ENCODE results near the gene WWOX.

Gene WWOX

GRCh38 chr16:78383118-78383517, 283.7 kb downstream of the WWOX start:
- no peak for TF ChIP-seq RARB (CRISPR knock-in tag; IDR thresholded peaks at IDR 0.05)
- no peak for TF ChIP-seq ZNF8 (CRISPR knock-in tag; IDR thresholded peaks at IDR 0.05)
- no peak for TF ChIP-seq CSRNP3 (CRISPR knock-in tag; IDR thresholded peaks at IDR 0.05)
- TF ChIP-seq PPARA (CRISPR knock-in tag; IDR thresholded peaks at IDR 0.05; ENCODE audit: borderline replicate concordance) = no peak
- TF ChIP-seq ZNF70 (CRISPR knock-in tag; IDR thresholded peaks at IDR 0.05) = no peak
- no peak for TF ChIP-seq CREB5 (CRISPR knock-in tag; IDR thresholded peaks at IDR 0.05; ENCODE audit: low read depth)
- no peak for TF ChIP-seq TCF4 (CRISPR knock-in tag; IDR thresholded peaks at IDR 0.05; ENCODE audit: borderline replicate concordance)
- no peak for TF ChIP-seq ZFP3 (CRISPR knock-in tag; IDR thresholded peaks at IDR 0.05)
- no peak for TF ChIP-seq ZFP30 (CRISPR knock-in tag; IDR thresholded peaks at IDR 0.05)
- no peak for TF ChIP-seq OSR1 (CRISPR knock-in tag; IDR thresholded peaks at IDR 0.05)
- TF ChIP-seq TOX (CRISPR knock-in tag; IDR thresholded peaks at IDR 0.05; ENCODE audit: borderline replicate concordance) = no peak
- TF ChIP-seq ISL1 (CRISPR knock-in tag; IDR thresholded peaks at IDR 0.05) = no peak
- TF ChIP-seq SNAI2 (CRISPR knock-in tag; IDR thresholded peaks at IDR 0.05) = no peak
- TF ChIP-seq PATZ1 (CRISPR knock-in tag; IDR thresholded peaks at IDR 0.05; ENCODE audit: borderline replicate concordance) = no peak
- TF ChIP-seq ZC3H10 (CRISPR knock-in tag; IDR thresholded peaks at IDR 0.05) = no peak
- no peak for ATAC-seq

GRCh38 chr16:78385086-78385805, 285.8 kb downstream of the WWOX start:
- no peak for TF ChIP-seq ZNF70 (CRISPR knock-in tag; IDR thresholded peaks at IDR 0.05)
- TF ChIP-seq BACH2 (CRISPR knock-in tag; IDR thresholded peaks at IDR 0.05; ENCODE audit: borderline replicate concordance) = no peak
- TF ChIP-seq OSR1 (CRISPR knock-in tag; IDR thresholded peaks at IDR 0.05) = no peak
- TF ChIP-seq TOX (CRISPR knock-in tag; IDR thresholded peaks at IDR 0.05; ENCODE audit: borderline replicate concordance) = no peak
- no peak for TF ChIP-seq CREB5 (CRISPR knock-in tag; IDR thresholded peaks at IDR 0.05; ENCODE audit: low read depth)
- TF ChIP-seq GLIS3 (CRISPR knock-in tag; IDR thresholded peaks at IDR 0.05) = no peak
- TF ChIP-seq CSDC2 (CRISPR knock-in tag; IDR thresholded peaks at IDR 0.05) = no peak
- TF ChIP-seq PPARA (CRISPR knock-in tag; IDR thresholded peaks at IDR 0.05; ENCODE audit: borderline replicate concordance) = no peak
- no peak for ATAC-seq

GRCh38 chr16:78386557-78387324, 287.3 kb downstream of the WWOX start:
- no peak for ATAC-seq
- TF ChIP-seq RARB (CRISPR knock-in tag; IDR thresholded peaks at IDR 0.05) (no peak), TCF4 (CRISPR knock-in tag; IDR thresholded peaks at IDR 0.05; ENCODE audit: borderline replicate concordance) (no peak), ESRRG (CRISPR knock-in tag; IDR thresholded peaks at IDR 0.05) (no peak), CSRNP3 (CRISPR knock-in tag; IDR thresholded peaks at IDR 0.05) (no peak), SNAI2 (CRISPR knock-in tag; IDR thresholded peaks at IDR 0.05) (no peak), BACH2 (CRISPR knock-in tag; IDR thresholded peaks at IDR 0.05; ENCODE audit: borderline replicate concordance) (no peak), TOX (CRISPR knock-in tag; IDR thresholded peaks at IDR 0.05; ENCODE audit: borderline replicate concordance) (no peak), TSHZ2 (CRISPR knock-in tag; IDR thresholded peaks at IDR 0.05) (no peak), ZC3H10 (CRISPR knock-in tag; IDR thresholded peaks at IDR 0.05) (no peak), ISL1 (CRISPR knock-in tag; IDR thresholded peaks at IDR 0.05) (no peak), GLIS3 (CRISPR knock-in tag; IDR thresholded peaks at IDR 0.05) (no peak), PATZ1 (CRISPR knock-in tag; IDR thresholded peaks at IDR 0.05; ENCODE audit: borderline replicate concordance) (no peak), ZNF565 (CRISPR knock-in tag; conservative IDR thresholded peaks at IDR 0.05; ENCODE audit: low read depth) (no peak)

Data from SK-N-SH treated with all-trans-retinoic acid at 6 μM for 48 hours (cell line).